ENCODE measurements around the gene FAF1. TPM values are rescaled to one million over a fixed set of nuclear protein-coding genes. Genes with fewer than 3 reads are reported as not detected.

The FAF1 gene
- polyA plus RNA-seq, 1 of the 3 experiments (the other 2 are of a cell fraction) = 8.7 TPM

GRCh38 chr1:50992532-50993318 is 32.7 kb upstream of the FAF1 start:
- no peak overlapping the region for H3K9ac ChIP-seq

GRCh38 chr1:50989694-50990093 is 29.6 kb upstream of the FAF1 start:
- Histone ChIP-seq H3K9ac (no peak overlapping the region), H2AFZ (ENCODE audit: low read depth) (no peak overlapping the region), H3K27me3 (ENCODE audit: insufficient read depth) (no peaks in the 10 kb centered on the region), H3K4me1 (ENCODE audit: control insufficient read depth in 1 of 2, insufficient read depth in 2 of 2, low read depth in 1 of 2, low read length in 1 of 2) (no peaks in the 10 kb centered on the region), H3K4me2 (no peak overlapping the region), H3K27ac (ENCODE audit: low read depth in 2 of 2, low read length in 1 of 2) (no peak overlapping the region; a peak in 1 of 4 replicates), H3K4me3 (ENCODE audit: low read depth in 2 of 2, low read length in 1 of 2) (no peak overlapping the region), H4K20me1 (ENCODE audit: insufficient read depth) (no peaks in the 10 kb centered on the region), H3K36me3 (replicated peaks in 1 of 2; ENCODE audit: control insufficient read depth in 1 of 2, insufficient read depth in 2 of 2, low read length in 1 of 2) (peaks cover 0 to 5% of the 10 kb centered on the region in 2 experiments), H3K79me2 (ENCODE audit: insufficient read depth) (peaks cover 25% of the 10 kb centered on the region), H3K9me2 (no peaks in the 10 kb centered on the region), H3F3A (replicated peaks; ENCODE audit: insufficient read depth) (peaks cover 8% of the 10 kb centered on the region), H3K9me3 (no peaks in the 10 kb centered on the region)
- DNase-seq = no peak
- 90% methylated on average over 2 of the region's 2 CpGs for WGBS (ENCODE audit: low lambda C conversion rate)
- CTCF ChIA-PET = interaction anchor here (1.2 kb wide), 1 partner anchor 21 kb away, joined by 3 read pairs; no protein-coding TSS in a partner anchor
- no peak for TF ChIP-seq YY1 (IDR thresholded peaks at IDR 0.05; ENCODE audit: low read depth)
- 0 out of 2 replicates have a peak, but pooled peaks have one; percentile 14 for TF ChIP-seq FOSL2 (IDR thresholded peaks at IDR 0.05; ENCODE audit: borderline replicate concordance, low read depth)
- peak; percentile 13; the same call in 1 of the 2 replicates for TF ChIP-seq PBX3 (IDR thresholded peaks at IDR 0.05)
- no peak for TF ChIP-seq FOXM1 (IDR thresholded peaks at IDR 0.05; ENCODE audit: low read depth)
- TF ChIP-seq USF2 (IDR thresholded peaks at IDR 0.05; ENCODE audit: borderline replicate concordance, low read depth, low read length) = no peak
- TF ChIP-seq JUND (IDR thresholded peaks at IDR 0.05) = peak; percentile 31; the same call in 1 of the 2 replicates
- POLR2A ChIA-PET = no interaction called here

More at GRCh38 chr1:50992532-50993318, 32.7 kb upstream of the FAF1 start:
- no peak overlapping the region for H3K4me2 ChIP-seq
- no peaks in the 10 kb centered on the region for H3K9me2 ChIP-seq
- 87% methylated on average over 3 of the region's 3 CpGs for WGBS (ENCODE audit: low lambda C conversion rate)
- H3K27me3 ChIP-seq (ENCODE audit: insufficient read depth) = no peaks in the 10 kb centered on the region
- ChIA-PET CTCF (interaction anchor here (0.5 kb wide), 1 partner anchor 155 kb away, joined by 3 read pairs; no protein-coding TSS in a partner anchor), POLR2A (no interaction called here)
- H3K36me3 ChIP-seq (replicated peaks in 1 of 2; ENCODE audit: control insufficient read depth in 1 of 2, insufficient read depth in 2 of 2, low read length in 1 of 2) = peaks cover 0 to 7% of the 10 kb centered on the region in 2 experiments
- no peaks in the 10 kb centered on the region for H3F3A ChIP-seq (replicated peaks; ENCODE audit: insufficient read depth)
- no peak overlapping the region for H2AFZ ChIP-seq (ENCODE audit: low read depth)
- no peaks in the 10 kb centered on the region for H3K9me3 ChIP-seq
- DNase-seq = no peak
- no peaks in the 10 kb centered on the region for H4K20me1 ChIP-seq (ENCODE audit: insufficient read depth)
- H3K4me1 ChIP-seq (ENCODE audit: control insufficient read depth in 1 of 2, insufficient read depth in 2 of 2, low read depth in 1 of 2, low read length in 1 of 2) = no peaks in the 10 kb centered on the region
- H3K4me3 ChIP-seq (ENCODE audit: low read depth in 2 of 2, low read length in 1 of 2) = no peak overlapping the region
- no peak overlapping the region for H3K27ac ChIP-seq (ENCODE audit: low read depth in 2 of 2, low read length in 1 of 2)
- H3K79me2 ChIP-seq (ENCODE audit: insufficient read depth) = peaks cover 17% of the 10 kb centered on the region
- no peak for TF ChIP-seq IRF3 (IDR thresholded peaks at IDR 0.05; ENCODE audit: low read depth, low read length)
